ENCODE measurements around the gene BEST2. TPM values are rescaled to one million over a fixed set of nuclear protein-coding genes. Genes with fewer than 3 reads are reported as not detected.

Gene BEST2
- under 1 TPM in 1 of 2 donors, not detected in 1; 0.91 TPM for total RNA-seq

DNA sequence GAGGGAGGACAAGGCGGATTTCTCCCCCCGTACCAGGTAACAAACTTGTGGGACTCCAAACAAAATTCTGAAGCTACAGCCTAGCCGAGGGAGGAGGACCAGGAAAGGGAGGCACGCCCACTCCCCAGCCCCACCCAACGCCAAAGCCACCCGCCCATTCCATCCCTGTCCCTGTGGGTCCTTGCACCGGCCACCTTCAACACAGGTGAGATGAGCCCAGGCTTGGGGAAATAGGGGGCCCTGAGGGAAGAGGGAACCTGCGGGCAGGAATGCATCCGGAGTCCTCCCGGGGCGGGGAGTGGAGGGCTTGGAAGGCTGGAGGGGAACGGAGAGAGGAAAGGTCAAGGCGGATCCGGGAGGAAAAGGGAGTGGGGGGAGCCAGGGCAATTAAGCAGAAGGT is at the start of gene BEST2:
TSS of gene BEST2 (plus strand) at position 157 of the 400 bp plus-strand sequence. CDS start 802 bp downstream, outside the sequence.
- 35% methylated on average over 14 of the region's 14 CpGs for WGBS
- DNase-seq (ENCODE audit: low spot score), result no peak
- no peaks in the 10 kb centered on the region for H3K27me3 ChIP-seq (replicated peaks; ENCODE audit: insufficient read depth)
- H3K4me1 ChIP-seq (replicated peaks), result peaks cover 3% of the 10 kb centered on the region
- H3K27ac ChIP-seq, result no peak within 1 kb of the TSS
- H3K9me3 ChIP-seq, result no peaks in the 10 kb centered on the region
- peaks cover 0 to 13% of the 10 kb centered on the region in 2 donors for H3K36me3 ChIP-seq
- TF ChIP-seq, protein P1, sequence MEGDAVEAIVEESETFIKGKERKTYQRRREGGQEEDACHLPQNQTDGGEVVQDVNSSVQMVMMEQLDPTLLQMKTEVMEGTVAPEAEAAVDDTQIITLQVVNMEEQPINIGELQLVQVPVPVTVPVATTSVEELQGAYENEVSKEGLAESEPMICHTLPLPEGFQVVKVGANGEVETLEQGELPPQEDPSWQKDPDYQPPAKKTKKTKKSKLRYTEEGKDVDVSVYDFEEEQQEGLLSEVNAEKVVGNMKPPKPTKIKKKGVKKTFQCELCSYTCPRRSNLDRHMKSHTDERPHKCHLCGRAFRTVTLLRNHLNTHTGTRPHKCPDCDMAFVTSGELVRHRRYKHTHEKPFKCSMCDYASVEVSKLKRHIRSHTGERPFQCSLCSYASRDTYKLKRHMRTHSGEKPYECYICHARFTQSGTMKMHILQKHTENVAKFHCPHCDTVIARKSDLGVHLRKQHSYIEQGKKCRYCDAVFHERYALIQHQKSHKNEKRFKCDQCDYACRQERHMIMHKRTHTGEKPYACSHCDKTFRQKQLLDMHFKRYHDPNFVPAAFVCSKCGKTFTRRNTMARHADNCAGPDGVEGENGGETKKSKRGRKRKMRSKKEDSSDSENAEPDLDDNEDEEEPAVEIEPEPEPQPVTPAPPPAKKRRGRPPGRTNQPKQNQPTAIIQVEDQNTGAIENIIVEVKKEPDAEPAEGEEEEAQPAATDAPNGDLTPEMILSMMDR (IDR thresholded peaks at IDR 0.05), result no peak
- no peak for TF ChIP-seq POLR2AphosphoS5 (IDR thresholded peaks at IDR 0.05)
- no peak for TF ChIP-seq POLR2A (IDR thresholded peaks at IDR 0.05)
- no peak within 1 kb of the TSS for H3K4me3 ChIP-seq
- intact Hi-C loops (cut with DNase I), result no loop called here

DNA sequence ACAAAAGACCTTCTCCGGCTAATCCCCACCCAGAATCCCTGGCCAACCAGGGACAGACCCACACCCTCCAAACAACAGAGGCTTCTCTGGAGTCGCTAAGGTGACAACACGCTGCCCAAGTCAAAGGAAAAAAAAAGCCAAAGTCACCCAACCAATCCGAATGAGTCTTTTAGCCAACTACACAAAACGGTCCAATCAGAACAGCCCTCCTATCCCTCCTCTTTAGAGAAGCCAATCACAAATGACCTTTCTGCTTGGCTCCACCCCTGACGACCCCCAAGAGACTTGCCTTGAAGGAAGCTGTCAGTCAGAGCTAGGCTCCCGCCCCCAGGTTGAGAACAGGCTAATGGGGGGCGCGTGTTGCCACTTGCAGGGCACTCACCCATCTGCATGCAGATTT is 48.5 kb upstream of the BEST2 start:
- Histone ChIP-seq H3K4me3 (no peak overlapping the region), H3K36me3 (peaks cover 34 to 38% of the 10 kb centered on the region in 2 donors), H3K27ac (no peak overlapping the region), H3K4me1 (replicated peaks) (no peaks in the 10 kb centered on the region), H3K9me3 (no peaks in the 10 kb centered on the region), H3K27me3 (replicated peaks; ENCODE audit: insufficient read depth) (no peaks in the 10 kb centered on the region)
- intact Hi-C loops (cut with DNase I), result no loop called here
- 63% methylated on average over 9 of the region's 9 CpGs for WGBS
- TF ChIP-seq, protein P1 (IDR thresholded peaks at IDR 0.05), result no peak
- TF ChIP-seq POLR2AphosphoS5 (IDR thresholded peaks at IDR 0.05), result no peak
- no peak for TF ChIP-seq POLR2A (IDR thresholded peaks at IDR 0.05)
- DNase-seq (ENCODE audit: low spot score), result no peak

DNA sequence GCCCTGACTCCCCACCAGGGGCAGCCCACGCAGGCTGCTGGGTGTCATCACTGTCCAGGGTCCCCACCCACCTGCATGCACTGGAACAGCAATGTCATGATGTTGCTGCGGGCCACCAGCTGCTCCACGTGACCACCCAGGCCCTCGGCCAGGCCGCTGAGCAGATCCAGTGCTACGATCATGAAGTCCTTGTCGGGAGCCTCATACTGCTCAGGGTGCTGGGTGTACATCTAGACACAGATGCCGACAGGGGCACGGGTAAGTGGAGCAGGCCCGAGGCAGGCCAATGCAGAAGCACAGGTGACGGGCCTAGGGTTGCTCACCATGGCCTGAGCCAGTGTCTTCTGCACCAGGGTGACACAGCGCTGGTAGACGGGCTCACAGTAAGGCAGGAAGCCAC is 46.4 kb upstream of the BEST2 start:
- Histone ChIP-seq H3K27ac (no peak overlapping the region), H3K4me1 (replicated peaks) (no peaks in the 10 kb centered on the region), H3K27me3 (replicated peaks; ENCODE audit: insufficient read depth) (no peaks in the 10 kb centered on the region), H3K36me3 (peaks cover 34 to 39% of the 10 kb centered on the region in 2 donors), H3K4me3 (no peak overlapping the region), H3K9me3 (no peaks in the 10 kb centered on the region)
- no peak for DNase-seq (ENCODE audit: low spot score)
- WGBS, result 93% methylated on average over 12 of the region's 13 CpGs
- intact Hi-C loops (cut with DNase I), result no loop called here
- no peak for TF ChIP-seq POLR2A (IDR thresholded peaks at IDR 0.05)
- no peak for TF ChIP-seq POLR2AphosphoS5 (IDR thresholded peaks at IDR 0.05)
- TF ChIP-seq, protein P1 (IDR thresholded peaks at IDR 0.05), result no peak

DNA sequence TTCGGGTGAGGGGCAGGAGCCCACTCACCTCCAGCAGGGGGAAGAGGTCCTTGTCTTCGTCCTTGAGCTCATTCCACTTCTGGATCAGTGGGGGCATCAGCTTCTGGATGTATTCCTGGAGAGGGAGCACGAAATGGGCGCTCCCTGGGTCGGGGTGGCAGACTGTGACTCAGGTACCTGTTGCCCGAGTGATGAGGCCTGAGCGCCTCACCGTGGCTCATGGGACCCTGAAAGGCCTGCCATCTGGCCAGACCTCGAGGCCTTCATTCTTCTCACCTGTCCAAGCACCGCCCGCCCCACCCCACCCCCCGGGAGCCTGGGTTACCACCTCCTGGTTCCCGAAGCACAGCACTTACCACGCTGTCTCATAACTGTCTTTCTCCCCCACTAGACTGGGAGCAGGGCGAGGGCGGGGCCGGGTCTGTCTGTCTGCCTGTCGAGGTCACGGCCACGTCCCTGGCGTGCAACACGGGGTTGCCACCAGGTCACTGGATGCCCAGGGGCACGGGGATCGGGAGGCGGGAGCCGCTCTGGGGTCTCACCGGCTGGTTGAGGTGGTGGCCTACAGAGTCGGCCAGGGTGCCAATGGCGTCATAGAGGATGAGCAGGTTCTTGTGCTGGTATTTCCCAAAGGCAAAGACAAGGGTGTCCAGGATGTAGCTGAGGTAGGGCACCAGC is 45.8 kb upstream of the BEST2 start:
- intact Hi-C loops (cut with DNase I), result no loop called here
- no peak for DNase-seq (ENCODE audit: low spot score)
- TF ChIP-seq POLR2A (IDR thresholded peaks at IDR 0.05) (no peak), POLR2AphosphoS5 (IDR thresholded peaks at IDR 0.05) (no peak)
- TF ChIP-seq, protein P1 (IDR thresholded peaks at IDR 0.05), result no peak
- Histone ChIP-seq H3K27me3 (replicated peaks; ENCODE audit: insufficient read depth) (no peaks in the 10 kb centered on the region), H3K9me3 (no peaks in the 10 kb centered on the region), H3K36me3 (peaks cover 34 to 41% of the 10 kb centered on the region in 2 donors), H3K27ac (no peak overlapping the region), H3K4me3 (no peak overlapping the region), H3K4me1 (replicated peaks) (no peaks in the 10 kb centered on the region)
- WGBS, result 89% methylated on average over 29 of the region's 29 CpGs

DNA sequence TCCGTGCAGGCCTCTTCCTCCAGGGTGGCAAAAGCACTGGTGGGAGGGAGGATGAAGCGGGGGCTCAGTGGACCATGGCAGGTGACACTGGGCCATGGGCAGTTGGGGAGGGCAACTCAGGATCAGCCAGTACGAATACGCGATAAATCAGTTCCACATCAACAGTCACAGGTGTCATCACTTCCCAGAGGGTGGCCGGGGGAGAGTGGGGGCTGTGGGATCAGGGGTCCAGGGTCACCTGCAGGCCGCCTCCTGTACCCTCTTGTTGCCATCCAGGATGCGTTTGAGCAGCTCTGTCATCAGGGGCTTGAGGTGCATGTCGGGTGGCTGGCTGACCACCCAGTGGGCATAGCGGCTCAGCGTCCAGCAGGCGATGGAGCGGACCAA is 45.3 kb upstream of the BEST2 start:
- no peaks in the 10 kb centered on the region for H3K4me1 ChIP-seq (replicated peaks)
- TF ChIP-seq POLR2A (IDR thresholded peaks at IDR 0.05) (no peak), POLR2AphosphoS5 (IDR thresholded peaks at IDR 0.05) (no peak)
- TF ChIP-seq, protein P1 (IDR thresholded peaks at IDR 0.05), result no peak
- H3K36me3 ChIP-seq, result peaks cover 34 to 41% of the 10 kb centered on the region in 2 donors
- no peaks in the 10 kb centered on the region for H3K9me3 ChIP-seq
- no peak for DNase-seq (ENCODE audit: low spot score)
- H3K4me3 ChIP-seq, result no peak overlapping the region
- H3K27me3 ChIP-seq (replicated peaks; ENCODE audit: insufficient read depth), result no peaks in the 10 kb centered on the region
- intact Hi-C loops (cut with DNase I), result no loop called here
- H3K27ac ChIP-seq, result no peak overlapping the region
- 95% methylated on average over 13 of the region's 13 CpGs for WGBS
